Gastrocnemius medialis (tissue), 4 donors: ENCODE measurements around the gene FAM237A. TPM values are rescaled to one million over a fixed set of nuclear protein-coding genes. Genes with fewer than 3 reads are reported as not detected.

Experiments used
- ATAC-seq, 2 donors: fragments of 150-250 bp; one replicate each; pipeline ENCODE4 v1.9.1; 2016
- DNase-seq, 2 donors: peaks; one replicate each; pipeline ENCODE4 v3.0.0-alpha.2; 2019
- H3K27ac ChIP-seq, 4 donors: fragments of 200-600 bp; sonication (generic); 1 replicate in 1 of 4; 2 replicates in 3 of 4; pipeline ENCODE4 v1.5.1; 2016 to 2018; ENCODE audit warnings: mild to moderate bottlenecking in 2 of 4, moderate library complexity in 1 of 4
- H3K27me3 ChIP-seq, 3 donors: fragments of 200-600 bp; sonication (generic) in 2 of 3; 1 replicate in 1 of 3; 2 replicates in 2 of 3; pipeline versions ENCODE4 v1.5.1 to v1.6.0; 2016 to 2019; ENCODE audit warnings: mild to moderate bottlenecking in 1 of 3, moderate library complexity in 1 of 3
- H3K36me3 ChIP-seq, 2 donors: fragments of 200-600 bp; sonication (generic) in 1 of 2; one replicate each; pipeline ENCODE4 v1.5.1; 2017 to 2018
- H3K4me1 ChIP-seq, 2 donors: fragments of 200-600 bp; sonication (generic) in 1 of 2; one replicate each; pipeline ENCODE4 v1.5.1; 2016 to 2017; ENCODE audit warnings: mild to moderate bottlenecking in 2 of 2
- H3K4me3 ChIP-seq, 4 donors: fragments of 200-600 bp; sonication (generic) in 3 of 4; 1 replicate in 1 of 4; 2 replicates in 3 of 4; pipeline ENCODE4 v1.5.1; 2016 to 2019; ENCODE audit warnings: mild to moderate bottlenecking in 2 of 4
- H3K9me3 ChIP-seq, 3 donors: fragments of 200-600 bp; sonication (generic) in 2 of 3; 1 replicate in 1 of 3; 2 replicates in 2 of 3; pipeline ENCODE4 v1.5.1; 2016 to 2019
- POLR2A ChIP-seq, 2 donors: fragments of 450-650 bp; IDR thresholded peaks; one replicate each; pipeline ENCODE4 v1.6.1; 2017; ENCODE audit warnings: antibody characterized with exemption in 2 of 2, mild to moderate bottlenecking in 2 of 2, moderate library complexity in 2 of 2
- in situ Hi-C, 4 donors: fragments of 200-750 bp; cut with MboI; loops; one replicate each; pipeline versions ENCODE4 v1.15.0 to v1.8.0; 2017; ENCODE audit warnings: low sequenced_read_pairs in 4 of 4
- intact Hi-C: fragments of 100-400 bp; cut with DNase I; formaldehyde crosslinking; loops from one replicate; pipeline ENCODE4 v1.15.1; 2023; ENCODE audit warnings: low total_unique reads
- total RNA-seq, 4 donors: library from RNA; depleted of rRNA; stranded (reverse); fragments of >200 nt; gene quantifications; one replicate each; pipeline versions ENCODE4 v1.1.0 to v1.2.3, GENCODE V29; 2016
- TF ChIP-seq, protein P1 (sequence below), 5 experiments: fragments of 450-650 bp in 3 of 5; fragments of 200-600 bp in 2 of 5; sonication (generic) in 2 of 5; IDR thresholded peaks in 4 of 5; conservative IDR thresholded peaks in 1 of 5; 1 replicate in 4 of 5; 2 replicates in 1 of 5; pipeline ENCODE4 v1.5.1; 2016 to 2019; ENCODE audit warnings: antibody characterized with exemption in 5 of 5, mild to moderate bottlenecking in 3 of 5, moderate library complexity in 3 of 5

The FAM237A gene
- total RNA-seq, 4 donors from 2014 or later = not detected

DNA sequence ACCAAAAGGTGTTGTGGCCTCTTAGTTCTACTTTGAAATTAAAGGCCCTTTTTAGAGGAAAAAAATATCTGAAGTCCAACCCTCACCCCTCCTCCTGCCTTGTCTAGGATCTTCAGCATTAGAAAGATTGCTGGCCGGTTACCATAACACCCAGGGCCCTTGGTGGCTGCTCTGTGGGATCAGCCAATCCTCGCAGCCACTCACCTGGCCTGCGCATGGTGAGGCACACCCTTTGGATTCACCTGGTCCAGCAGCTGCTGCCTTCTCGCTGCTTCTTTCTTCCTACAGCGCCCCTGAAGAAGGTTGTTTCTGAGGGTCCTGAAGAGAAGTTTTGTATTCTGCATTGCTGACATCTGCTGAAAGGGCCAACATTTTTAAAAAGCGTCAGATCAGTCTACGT, 50.7 kb downstream of the FAM237A start:
- in situ Hi-C loops = loop anchor here (5.0 kb wide), 2 partner anchors 779 to 784 kb away; no protein-coding TSS in a partner anchor
- no peak for ATAC-seq

DNA sequence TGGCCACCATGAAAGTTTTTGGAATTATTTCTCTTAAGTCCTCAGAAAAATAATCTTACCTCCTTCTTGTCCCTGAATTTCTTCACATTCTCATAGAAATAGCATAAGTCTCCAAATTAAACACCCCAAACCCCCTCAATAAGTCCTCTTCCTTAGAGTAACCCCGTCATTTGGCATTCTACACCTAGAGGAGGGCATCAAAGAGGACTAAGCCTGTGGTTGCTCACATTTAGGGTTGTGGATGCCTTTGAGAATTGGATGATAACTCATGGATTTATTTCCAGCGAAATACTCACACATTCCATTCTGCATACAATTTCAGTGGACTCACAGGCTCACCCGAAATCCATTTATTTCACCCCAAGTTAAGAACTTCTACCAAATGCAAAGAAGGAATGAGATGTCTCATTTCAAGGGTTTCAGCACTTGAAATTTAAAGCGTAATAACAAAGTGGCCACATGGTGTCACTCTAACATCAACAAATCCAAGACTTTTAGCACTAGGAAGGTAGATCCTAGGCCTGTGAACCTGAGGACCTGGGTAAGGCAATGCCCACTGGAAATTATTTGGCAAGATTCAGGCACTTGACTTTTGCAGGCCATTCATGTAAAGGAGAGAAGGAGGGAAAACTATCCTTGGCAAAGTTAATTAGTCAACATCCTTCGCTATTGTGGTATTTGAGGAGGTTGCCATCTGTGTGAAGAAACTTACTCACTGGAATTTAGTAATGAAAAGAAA, 51.3 kb downstream of the FAM237A start:
- no peaks in the 10 kb centered on the region for H3K36me3 ChIP-seq
- no peaks in the 10 kb centered on the region for H3K27me3 ChIP-seq
- H3K27ac ChIP-seq = no peak overlapping the region
- H3K9me3 ChIP-seq = no peaks in the 10 kb centered on the region
- intact Hi-C loops = loop anchor here (1.0 to 5.0 kb wide), 2 partner anchors 89 to 782 kb away; no protein-coding TSS in a partner anchor
- TF ChIP-seq, protein P1, sequence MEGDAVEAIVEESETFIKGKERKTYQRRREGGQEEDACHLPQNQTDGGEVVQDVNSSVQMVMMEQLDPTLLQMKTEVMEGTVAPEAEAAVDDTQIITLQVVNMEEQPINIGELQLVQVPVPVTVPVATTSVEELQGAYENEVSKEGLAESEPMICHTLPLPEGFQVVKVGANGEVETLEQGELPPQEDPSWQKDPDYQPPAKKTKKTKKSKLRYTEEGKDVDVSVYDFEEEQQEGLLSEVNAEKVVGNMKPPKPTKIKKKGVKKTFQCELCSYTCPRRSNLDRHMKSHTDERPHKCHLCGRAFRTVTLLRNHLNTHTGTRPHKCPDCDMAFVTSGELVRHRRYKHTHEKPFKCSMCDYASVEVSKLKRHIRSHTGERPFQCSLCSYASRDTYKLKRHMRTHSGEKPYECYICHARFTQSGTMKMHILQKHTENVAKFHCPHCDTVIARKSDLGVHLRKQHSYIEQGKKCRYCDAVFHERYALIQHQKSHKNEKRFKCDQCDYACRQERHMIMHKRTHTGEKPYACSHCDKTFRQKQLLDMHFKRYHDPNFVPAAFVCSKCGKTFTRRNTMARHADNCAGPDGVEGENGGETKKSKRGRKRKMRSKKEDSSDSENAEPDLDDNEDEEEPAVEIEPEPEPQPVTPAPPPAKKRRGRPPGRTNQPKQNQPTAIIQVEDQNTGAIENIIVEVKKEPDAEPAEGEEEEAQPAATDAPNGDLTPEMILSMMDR (IDR thresholded peaks at IDR 0.05 in 4 of 5, conservative IDR thresholded peaks at IDR 0.05 in 1 of 5) = peak; percentile 46 to 71 (median 62)
- TF ChIP-seq POLR2A (IDR thresholded peaks at IDR 0.05) = no peak
- DNase-seq (no peak), ATAC-seq (peak; percentile 68 to 73)
- H3K4me3 ChIP-seq = no peak overlapping the region
- in situ Hi-C loops = loop anchor here (5.0 kb wide), 2 partner anchors 779 to 784 kb away; no protein-coding TSS in a partner anchor
- no peaks in the 10 kb centered on the region for H3K4me1 ChIP-seq

More for the DNA sequence above, 50.7 kb downstream of the FAM237A start:
- Histone ChIP-seq H3K27ac (no peak overlapping the region), H3K4me1 (no peaks in the 10 kb centered on the region), H3K9me3 (no peaks in the 10 kb centered on the region), H3K4me3 (no peak overlapping the region), H3K36me3 (no peaks in the 10 kb centered on the region), H3K27me3 (peaks cover 0 to 3% (median 0%) of the 10 kb centered on the region in 3 donors)
- TF ChIP-seq, protein P1 (IDR thresholded peaks at IDR 0.05 in 4 of 5, conservative IDR thresholded peaks at IDR 0.05 in 1 of 5) = no peak
- no peak for TF ChIP-seq POLR2A (IDR thresholded peaks at IDR 0.05)
- DNase-seq = no peak
- intact Hi-C loops = loop anchor here (1.0 to 5.0 kb wide), 2 partner anchors 89 to 782 kb away; no protein-coding TSS in a partner anchor

DNA sequence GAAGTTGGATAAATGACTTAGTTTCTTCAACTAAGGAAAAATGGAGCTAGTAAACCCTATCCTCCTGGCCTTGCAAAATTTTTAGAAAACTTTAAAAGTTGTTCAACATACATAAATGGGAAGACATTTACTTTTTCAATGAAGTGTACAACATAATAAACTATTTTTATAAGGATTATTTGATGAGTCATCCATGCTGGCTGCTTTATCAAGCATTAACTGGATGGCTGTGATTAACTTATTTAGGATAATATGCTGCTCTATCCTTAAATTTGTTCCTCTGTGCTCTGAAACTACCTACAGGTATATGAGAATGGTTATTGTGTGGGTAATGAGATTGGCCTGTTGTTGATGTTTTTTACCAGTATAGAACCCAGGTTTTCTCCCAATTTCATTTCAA, 54.6 kb downstream of the FAM237A start:
- in situ Hi-C loops = no loop called here
- no peak for DNase-seq
- TF ChIP-seq, protein P1 (IDR thresholded peaks at IDR 0.05 in 4 of 5, conservative IDR thresholded peaks at IDR 0.05 in 1 of 5) = no peak
- TF ChIP-seq POLR2A (IDR thresholded peaks at IDR 0.05) = no peak

DNA sequence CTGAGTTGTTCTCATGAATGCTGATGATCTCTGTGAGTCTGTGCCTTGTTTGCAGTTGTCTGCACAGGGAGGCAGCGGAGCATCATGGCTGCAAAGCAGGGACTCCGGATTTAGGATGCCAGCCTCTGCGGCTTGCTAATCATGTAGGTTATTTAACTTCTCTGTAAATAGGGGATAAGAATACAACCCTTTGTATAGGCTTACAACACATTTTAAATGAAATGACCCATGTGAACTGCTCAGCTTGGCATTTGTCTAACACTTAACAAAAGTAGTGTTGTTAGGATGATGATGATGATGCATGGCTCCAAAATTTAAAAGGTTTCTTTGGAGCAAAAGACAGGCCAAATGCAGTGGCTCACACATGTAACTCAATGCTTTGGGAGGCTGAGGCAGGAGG, 56.5 kb downstream of the FAM237A start:
- DNase-seq (no peak), ATAC-seq (no peak)
- no peak overlapping the region for H3K4me3 ChIP-seq
- in situ Hi-C loops = no loop called here
- H3K27ac ChIP-seq = no peak overlapping the region
- no peaks in the 10 kb centered on the region for H3K9me3 ChIP-seq
- peaks cover 0 to 3% (median 0%) of the 10 kb centered on the region in 3 donors for H3K27me3 ChIP-seq
- H3K36me3 ChIP-seq = no peaks in the 10 kb centered on the region
- H3K4me1 ChIP-seq = no peaks in the 10 kb centered on the region
- TF ChIP-seq POLR2A (IDR thresholded peaks at IDR 0.05) = no peak
- TF ChIP-seq, protein P1 (IDR thresholded peaks at IDR 0.05 in 4 of 5, conservative IDR thresholded peaks at IDR 0.05 in 1 of 5) = no peak
- intact Hi-C loops = no loop called here

More for the DNA sequence above, 54.6 kb downstream of the FAM237A start:
- ATAC-seq = no peak
- Histone ChIP-seq H3K27ac (no peak overlapping the region), H3K4me1 (no peaks in the 10 kb centered on the region), H3K4me3 (no peak overlapping the region), H3K36me3 (no peaks in the 10 kb centered on the region), H3K9me3 (no peaks in the 10 kb centered on the region), H3K27me3 (peaks cover 0 to 3% (median 0%) of the 10 kb centered on the region in 3 donors)
- intact Hi-C loops = no loop called here

Other genes starting within 250 kb of the FAM237A start
- 1 to 10 TPM in 3 of 4 donors, under 1 TPM in 1; 0.65 to 2.4 (median 1.6) TPM for gene ADAM23, start 199.0 kb upstream of the FAM237A start, total RNA-seq
- not detected for gene DYTN, start 75.9 kb downstream of the FAM237A start, total RNA-seq
- gene MDH1B, start 122.8 kb downstream of the FAM237A start, total RNA-seq = 1 to 10 TPM in 1 of 4 donors, under 1 TPM in 3; 0.13 to 1.6 (median 0.49) TPM
- gene FASTKD2, start 123.1 kb downstream of the FAM237A start, total RNA-seq = 10 to 100 TPM; 42.9 to 68.6 (median 54.9) TPM